Smooth muscle cell (in vitro differentiated cells): ENCODE measurements around the gene GABARAPL2. TPM values are rescaled to one million over a fixed set of nuclear protein-coding genes. Genes with fewer than 3 reads are reported as not detected.

Experiments
- DNase-seq: peaks from one replicate; lab custom pipeline; 2025; ENCODE audit not compliant: unreplicated experiment; lab: John Stamatoyannopoulos, UW
- H2AFZ ChIP-seq: fragments of 200-600 bp; sonication (generic); 2 replicates; pipeline ENCODE4 v1.6.0; 2016; ENCODE audit warnings: antibody characterized with exemption, low read depth, mild to moderate bottlenecking
- H3F3A ChIP-seq: fragments of 200-600 bp; sonication (generic); 2 replicates; pipeline ENCODE4 v1.6.0; 2017; ENCODE audit warnings: antibody characterized with exemption, low read depth
- H3K27ac ChIP-seq: fragments of 200-600 bp; sonication (generic); 2 replicates; pipeline ENCODE4 v1.5.1; 2016; ENCODE audit warnings: low read depth, mild to moderate bottlenecking
- H3K27me3 ChIP-seq: fragments of 200-600 bp; sonication (generic); 2 replicates; pipeline ENCODE4 v1.6.1; 2016; ENCODE audit warnings: low read depth, mild to moderate bottlenecking
- H3K36me3 ChIP-seq: fragments of 200-600 bp; sonication (generic); 2 replicates; pipeline ENCODE4 v1.5.1; 2016; ENCODE audit warnings: low read depth
- H3K4me1 ChIP-seq: fragments of 200-600 bp; sonication (generic); 2 replicates; pipeline ENCODE4 v1.5.1; 2016; ENCODE audit warnings: low read depth
- H3K4me2 ChIP-seq: fragments of 200-600 bp; sonication (generic); 2 replicates; pipeline ENCODE4 v1.6.0; 2016; ENCODE audit warnings: mild to moderate bottlenecking
- H3K4me3 ChIP-seq: fragments of 200-600 bp; sonication (generic); 2 replicates; pipeline ENCODE4 v1.5.1; 2016; ENCODE audit warnings: mild to moderate bottlenecking
- H3K79me2 ChIP-seq: fragments of 200-600 bp; sonication (generic); 2 replicates; pipeline ENCODE4 v1.6.0; 2016; ENCODE audit warnings: low read depth, mild to moderate bottlenecking
- H3K9ac ChIP-seq: fragments of 200-600 bp; sonication (generic); 2 replicates; pipeline ENCODE4 v1.6.0; 2016; ENCODE audit warnings: low read depth
- H3K9me3 ChIP-seq: fragments of 200-600 bp; sonication (generic); replicated peaks from 2 replicates; pipeline ENCODE4 v1.5.1; 2016; ENCODE audit warnings: low read depth
- H4K20me1 ChIP-seq: fragments of 200-600 bp; sonication (generic); 2 replicates; pipeline ENCODE4 v1.6.0; 2016; ENCODE audit warnings: low read depth
- CTCF ChIP-seq: fragments of 200-600 bp; sonication (generic); IDR thresholded peaks from 2 replicates; pipeline ENCODE4 v1.5.1; 2017; ENCODE audit warnings: borderline replicate concordance, mild to moderate bottlenecking, antibody characterized with exemption; ENCODE audit not compliant: insufficient read depth, poor library complexity, severe bottlenecking
- whole genome bisulfite sequencing: methylation state at CpG from one replicate; pipeline ENCODE4 v1.1.7; 2016; ENCODE audit warnings: low lambda C conversion rate; 5-methylcytosine and 5-hydroxymethylcytosine counted together
- polyA plus RNA-seq: library from polyadenylated mRNA; unstranded; fragments of >200 nt; fragmentation: Nextera tagmentation; extraction: Ambion mirVana; gene quantifications from 2 replicates; pipeline ENCODE4 v1.2.1, GENCODE V29; 2016
- total RNA-seq: library from RNA; depleted of rRNA; stranded (reverse); fragments of >200 nt; gene quantifications from 2 replicates; pipeline ENCODE4 v1.2.3, GENCODE V29; 2014

Gene GABARAPL2
- total and polyA plus RNA-seq, 2 experiments from 2014 or later, result 90.6 to 189 TPM

- no peaks in the 10 kb centered on the region for H3F3A ChIP-seq
- no peak overlapping the region for H3K4me3 ChIP-seq
- DNase-seq, result no peak
- no peaks in the 10 kb centered on the region for H3K27me3 ChIP-seq
- H3K36me3 ChIP-seq, result no peaks in the 10 kb centered on the region
- no peak overlapping the region for H3K4me2 ChIP-seq
- no peaks in the 10 kb centered on the region for H3K9me3 ChIP-seq
- H3K9ac ChIP-seq, result no peak overlapping the region
- H4K20me1 ChIP-seq, result no peaks in the 10 kb centered on the region
- no peak overlapping the region for H3K27ac ChIP-seq
- no peak for TF ChIP-seq CTCF
- WGBS, result 90% methylated on average over 8 of the region's 8 CpGs
- H3K4me1 ChIP-seq, result no peaks in the 10 kb centered on the region
- no peak overlapping the region for H2AFZ ChIP-seq
- no peaks in the 10 kb centered on the region for H3K79me2 ChIP-seq
Observed at GRCh38 chr16:75532142-75532765, 33.9 kb upstream of the GABARAPL2 start.

- Histone ChIP-seq H3K9ac (no peak overlapping the region), H3K79me2 (no peaks in the 10 kb centered on the region), H3K9me3 (no peaks in the 10 kb centered on the region), H3K36me3 (no peaks in the 10 kb centered on the region), H3K4me3 (no peak overlapping the region), H2AFZ (no peak overlapping the region), H3F3A (no peaks in the 10 kb centered on the region), H3K27ac (no peak overlapping the region), H3K4me2 (no peak overlapping the region), H3K27me3 (no peaks in the 10 kb centered on the region), H3K4me1 (no peaks in the 10 kb centered on the region), H4K20me1 (no peaks in the 10 kb centered on the region)
- DNase-seq, result no peak
- 91% methylated on average over 2 of the region's 2 CpGs for WGBS
- TF ChIP-seq CTCF, result no peak
Observed at GRCh38 chr16:75532791-75533190, 33.4 kb upstream of the GABARAPL2 start.

- 90% methylated on average over 19 of the region's 19 CpGs for WGBS
Observed at GRCh38 chr16:75534560-75535205, 31.5 kb upstream of the GABARAPL2 start.

More at GRCh38 chr16:75534560-75535205, 31.5 kb upstream of the GABARAPL2 start:
- Histone ChIP-seq H3F3A (no peaks in the 10 kb centered on the region), H3K4me2 (no peak overlapping the region), H3K36me3 (no peaks in the 10 kb centered on the region), H3K4me1 (no peaks in the 10 kb centered on the region), H4K20me1 (no peaks in the 10 kb centered on the region), H3K27ac (no peak overlapping the region), H3K9me3 (no peaks in the 10 kb centered on the region), H3K9ac (no peak overlapping the region), H3K79me2 (no peaks in the 10 kb centered on the region), H3K4me3 (no peak overlapping the region), H3K27me3 (no peaks in the 10 kb centered on the region), H2AFZ (no peak overlapping the region)
- DNase-seq, result no peak
- TF ChIP-seq CTCF, result no peak
